NCI-H526 (cell line): ENCODE data around the gene LASP1.
"Not testable (repeated sequence)": the region's sequence is repeated elsewhere in the genome, so short reads cannot be mapped to it uniquely, and the experiment has no call there.

Source experiments
- DNase-seq, 2 experiments: peaks; one replicate each; lab custom pipeline; 2025; lab: John Stamatoyannopoulos, UW

Gene LASP1

DNA sequence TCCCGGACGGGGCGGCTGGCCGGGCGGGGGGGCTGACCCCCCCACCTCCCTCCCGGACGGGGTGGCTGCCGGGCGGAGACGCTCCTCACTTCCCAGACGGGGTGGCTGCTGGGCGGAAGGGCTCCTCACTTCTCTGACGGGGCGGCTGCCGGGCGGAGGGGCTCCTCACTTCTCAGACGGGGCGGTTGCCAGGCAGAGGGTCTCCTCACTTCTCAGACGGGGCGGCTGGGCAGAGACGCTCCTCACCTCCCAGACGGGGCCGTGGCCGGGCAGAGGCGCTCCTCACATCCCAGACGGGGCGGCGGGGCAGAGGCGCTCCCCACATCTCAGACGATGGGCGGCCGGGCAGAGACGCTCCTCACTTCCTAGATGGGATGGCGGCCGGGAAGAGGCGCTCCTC lies 60.9 kb downstream of the LASP1 start:
- not testable (repeated sequence) for DNase-seq

DNA sequence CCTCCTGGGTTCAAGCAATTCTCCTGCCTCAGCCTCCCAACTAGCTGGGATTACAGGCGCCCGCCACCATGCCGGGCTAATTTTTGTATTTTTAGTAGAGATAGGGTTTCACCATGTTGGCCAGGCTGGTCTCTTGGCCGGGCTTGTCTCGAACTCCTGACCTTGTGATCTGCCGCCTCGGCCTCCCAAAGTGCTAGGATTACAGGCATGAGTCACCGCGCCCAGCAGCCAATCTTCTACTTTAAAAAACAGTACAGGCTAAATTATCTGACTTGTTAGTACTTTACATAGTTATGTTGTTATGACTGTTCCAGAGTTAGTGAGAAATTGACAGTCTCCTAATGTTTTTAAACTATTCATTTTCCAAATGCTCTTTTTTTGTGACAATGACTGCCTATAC lies 64.1 kb downstream of the LASP1 start:
- DNase-seq, result not testable (repeated sequence)

DNA sequence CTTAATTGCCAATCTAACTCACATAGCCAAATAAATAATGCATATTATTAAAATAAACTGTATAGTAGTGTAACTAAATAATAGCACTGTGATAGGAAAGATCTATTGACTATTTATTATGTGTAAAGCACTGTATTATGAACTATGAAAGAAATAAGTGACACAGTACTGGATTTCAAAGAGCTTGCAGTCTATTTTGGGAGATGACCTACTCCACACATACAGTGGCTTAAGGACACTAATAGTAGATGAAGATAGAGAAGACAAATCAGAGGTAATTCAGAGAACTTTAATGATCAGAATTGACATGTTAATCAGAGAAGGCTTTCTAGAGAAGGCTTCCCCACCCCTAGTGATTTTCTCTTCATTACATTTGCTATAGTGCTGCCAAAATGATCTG lies 70.1 kb downstream of the LASP1 start:
- DNase-seq, result no peak

DNA sequence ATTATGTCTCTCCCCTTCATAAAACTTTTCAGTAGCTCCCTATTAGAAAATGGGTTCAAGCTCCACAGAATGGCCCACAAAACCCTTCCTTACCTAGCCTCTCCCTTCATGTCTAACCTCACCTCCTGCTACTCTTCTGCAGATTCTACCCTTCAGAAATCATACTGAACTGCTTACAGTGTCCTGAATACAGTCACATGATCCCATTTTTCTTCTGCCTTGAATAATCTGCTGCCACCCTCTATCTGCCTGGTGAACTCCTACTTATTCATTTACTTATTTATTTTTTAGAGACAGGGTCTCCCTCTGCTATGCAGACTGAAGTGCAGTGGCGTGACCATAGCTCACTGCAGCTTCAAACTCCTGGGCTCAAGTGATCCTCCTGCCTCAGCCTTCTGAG lies 70.5 kb downstream of the LASP1 start:
- DNase-seq, result no peak

DNA sequence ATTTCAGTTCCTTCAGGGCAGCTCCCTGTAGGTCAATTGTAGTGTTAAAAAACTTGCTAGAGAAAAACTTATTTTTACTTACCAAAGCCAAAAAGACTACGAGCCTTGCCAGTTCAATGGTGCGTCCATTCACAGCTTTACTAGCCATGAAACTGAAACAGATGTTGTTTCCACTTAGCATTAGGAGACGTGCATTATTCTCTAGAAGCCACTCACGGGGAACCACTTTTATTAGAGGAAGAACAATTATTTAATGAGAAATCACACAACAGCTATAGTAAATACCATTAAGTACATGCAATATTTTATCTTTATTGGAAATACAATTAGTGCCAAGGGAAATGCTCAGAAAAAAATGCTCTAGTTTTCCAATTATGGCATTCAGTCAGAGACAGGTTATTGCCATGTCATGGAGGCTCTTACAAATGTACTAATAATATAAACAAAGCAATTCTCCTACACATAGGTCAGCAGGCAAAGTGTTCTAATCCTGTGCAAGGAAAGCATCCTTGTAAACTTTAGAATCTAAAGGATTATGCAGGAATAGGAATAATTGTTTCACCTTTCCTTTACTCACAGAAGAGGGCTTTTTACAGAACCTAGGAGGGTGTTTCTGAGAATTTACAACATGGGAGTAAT lies 73.0 kb downstream of the LASP1 start:
- DNase-seq, result no peak

DNA sequence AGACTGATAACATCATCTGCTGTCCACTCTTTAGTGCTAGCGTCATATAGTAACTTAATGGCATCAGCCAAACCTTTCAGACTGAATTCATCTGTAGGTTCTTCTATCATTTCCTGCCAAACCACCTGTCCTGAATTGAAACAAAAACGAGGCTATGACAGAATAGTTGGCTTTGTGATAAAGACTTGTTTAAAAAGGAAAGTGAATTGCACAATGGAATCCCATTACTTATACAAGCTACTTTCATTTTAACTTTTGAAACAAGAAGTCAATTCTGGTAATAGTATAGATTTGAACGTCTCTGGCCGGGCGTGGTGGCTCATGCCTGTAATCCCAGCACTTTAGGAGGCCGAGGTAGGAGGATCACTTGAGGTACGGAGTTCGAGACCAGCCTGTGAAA lies 73.7 kb downstream of the LASP1 start:
- DNase-seq, result no peak

DNA sequence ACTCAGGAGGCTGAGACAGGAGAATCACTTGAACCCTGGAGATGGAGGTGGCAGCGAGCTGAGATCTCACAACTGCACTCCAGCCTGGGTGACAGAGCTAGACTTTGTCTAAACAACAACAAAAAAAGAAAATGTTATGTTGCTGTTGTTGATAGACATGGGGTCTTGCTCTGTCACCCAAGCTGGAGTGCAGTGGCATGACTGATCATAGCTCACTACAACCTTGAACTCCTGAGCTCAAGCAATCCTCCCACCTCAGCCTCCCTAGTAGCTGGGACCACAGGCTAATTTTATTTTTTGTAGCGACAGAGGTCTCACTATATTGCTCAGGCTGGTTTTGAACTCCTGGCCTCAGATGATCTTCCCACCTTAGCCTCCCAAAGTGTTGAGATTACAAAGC lies 77.3 kb downstream of the LASP1 start:
- no peak for DNase-seq

DNA sequence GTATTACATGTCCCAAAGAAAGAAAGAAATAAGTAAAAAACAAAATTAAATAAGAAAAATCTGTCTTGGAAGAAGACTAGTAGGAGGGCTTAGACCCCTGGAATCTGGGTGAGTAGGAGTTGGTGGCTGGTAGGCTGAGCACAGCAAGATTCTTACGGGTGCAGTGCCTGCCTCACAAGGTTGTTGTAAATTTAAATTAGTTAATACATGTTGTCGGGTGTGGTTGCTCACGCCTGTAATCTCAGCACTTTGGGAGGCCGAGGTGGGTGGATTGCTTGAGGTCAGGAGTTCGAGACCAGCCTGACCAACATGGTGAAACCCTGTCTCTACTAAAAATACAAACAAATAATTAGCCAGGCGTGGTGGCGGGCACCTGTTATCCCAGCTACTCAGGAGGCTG lies 83.9 kb downstream of the LASP1 start:
- not testable (repeated sequence) for DNase-seq

DNA sequence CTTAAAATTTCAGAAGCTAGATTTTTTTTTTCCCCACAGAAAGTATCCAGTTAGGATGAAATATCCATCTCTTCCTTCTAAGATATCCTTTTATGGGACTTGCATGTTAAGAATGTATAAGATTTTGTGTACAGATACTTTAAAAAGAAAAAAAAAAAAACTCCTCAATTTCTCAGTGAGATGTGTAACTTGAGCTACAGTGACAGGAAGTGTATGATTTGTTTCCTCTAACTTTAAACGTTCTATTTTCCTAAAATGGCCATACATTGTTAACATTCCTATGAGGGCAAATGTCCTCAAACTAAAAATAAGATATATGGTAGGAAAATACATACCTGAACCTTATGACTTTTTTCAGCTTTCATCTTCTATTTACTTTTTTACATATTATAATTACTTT lies 88.5 kb downstream of the LASP1 start:
- DNase-seq, result no peak

DNA sequence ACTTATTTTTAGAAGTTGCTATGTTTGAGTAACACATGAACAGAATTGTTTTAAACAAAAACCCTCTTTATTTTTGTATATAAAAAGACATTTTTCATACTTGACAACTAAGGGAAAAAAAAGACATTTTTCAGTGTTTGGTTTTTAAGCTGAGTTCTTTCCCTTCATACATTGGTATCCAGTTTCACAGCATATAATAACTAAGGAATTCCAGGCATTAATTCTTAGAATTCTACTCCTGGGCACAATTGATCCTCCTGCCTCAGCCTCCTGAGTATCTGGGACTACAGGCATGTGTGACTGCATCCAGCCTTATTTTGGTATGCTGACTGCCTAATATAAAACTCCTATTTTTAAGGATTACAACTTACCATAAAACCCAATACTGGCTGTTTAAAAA lies 88.9 kb downstream of the LASP1 start:
- no peak for DNase-seq

DNA sequence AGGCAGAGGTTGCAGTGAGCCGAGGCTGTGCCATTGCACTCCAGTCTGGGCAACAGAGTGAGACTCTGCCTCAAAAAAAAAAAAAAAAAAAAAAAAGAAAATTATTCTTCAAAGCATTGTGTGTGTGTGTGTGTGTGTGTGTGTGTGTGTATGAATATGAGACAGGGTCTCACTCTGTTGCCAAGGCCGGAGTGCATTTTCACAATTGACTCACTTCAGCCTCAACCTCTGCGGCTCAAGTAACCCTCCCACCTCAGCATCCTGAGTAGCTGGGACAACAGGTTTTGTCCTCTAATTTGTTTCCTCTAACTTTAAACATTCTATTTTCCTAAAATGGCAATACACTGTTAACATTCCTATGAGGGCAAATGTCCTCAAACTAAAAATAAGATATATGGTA lies 89.7 kb downstream of the LASP1 start:
- no peak for DNase-seq

DNA sequence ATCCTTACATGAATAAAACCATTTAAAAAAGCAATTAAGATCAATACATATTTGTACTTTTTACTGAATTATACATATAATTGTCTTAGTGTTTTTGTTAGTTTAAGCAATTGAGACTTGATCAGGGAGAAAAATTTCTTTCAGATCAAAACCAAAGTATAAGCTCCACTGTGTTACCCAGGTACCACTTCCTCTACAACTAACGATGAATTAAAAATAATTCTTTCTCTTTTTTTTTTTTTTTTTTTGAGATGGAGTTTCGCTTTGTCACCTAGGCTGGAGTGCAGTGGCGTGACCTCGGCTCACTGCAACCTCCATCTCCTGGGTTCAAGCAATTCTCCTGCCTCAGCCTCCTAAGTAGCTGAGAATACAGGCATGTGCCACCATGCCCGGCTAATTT lies 90.5 kb downstream of the LASP1 start:
- DNase-seq, result no peak

DNA sequence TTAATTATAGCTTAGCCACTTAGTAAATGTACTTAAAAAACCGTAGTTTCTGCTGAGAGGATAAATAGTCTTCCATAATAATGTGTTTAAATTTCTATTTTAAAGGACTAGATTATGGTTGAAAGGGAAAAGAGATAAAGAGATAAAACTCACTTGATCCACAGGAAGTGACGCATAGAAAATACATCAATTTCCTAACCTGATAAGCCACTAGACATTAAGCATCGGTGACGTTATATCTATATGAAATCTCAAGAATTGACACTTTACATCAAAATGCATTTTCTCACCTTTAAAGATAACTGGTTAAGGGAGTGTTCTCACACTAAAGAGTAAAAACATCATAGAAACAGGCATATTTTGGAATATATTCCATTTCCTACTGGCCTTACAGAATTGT lies 91.6 kb downstream of the LASP1 start:
- DNase-seq, result no peak

DNA sequence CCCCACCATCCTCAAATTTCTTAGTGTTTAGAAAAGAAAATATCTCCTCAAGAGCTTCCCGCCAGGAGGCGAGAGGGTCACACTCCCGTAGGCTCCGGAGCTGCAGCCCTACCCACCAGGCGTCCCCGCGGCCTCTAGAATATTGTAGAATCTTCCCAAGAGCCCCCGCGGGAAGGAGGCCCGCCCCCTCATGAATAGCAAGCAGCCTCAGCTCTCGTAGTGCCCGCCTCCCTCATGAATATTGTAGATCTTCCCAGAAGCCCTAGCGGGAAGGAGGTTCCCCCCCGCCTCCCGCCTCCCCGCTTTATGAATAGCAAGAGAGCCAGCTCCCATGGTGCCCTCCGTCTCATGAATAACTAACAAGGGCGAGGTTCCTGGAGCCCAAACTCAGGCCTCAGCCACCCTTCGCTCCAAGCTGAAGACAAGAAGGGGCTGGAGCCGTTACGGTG lies 97.5 kb downstream of the LASP1 start, which contains the start of gene FBXO47:
FBXO47 (minus strand) TSS at position 114 of the 449 bp plus-strand sequence. CDS start 4,378 bp downstream, outside the sequence.
- peak; percentile 32 to 36 for DNase-seq

DNA sequence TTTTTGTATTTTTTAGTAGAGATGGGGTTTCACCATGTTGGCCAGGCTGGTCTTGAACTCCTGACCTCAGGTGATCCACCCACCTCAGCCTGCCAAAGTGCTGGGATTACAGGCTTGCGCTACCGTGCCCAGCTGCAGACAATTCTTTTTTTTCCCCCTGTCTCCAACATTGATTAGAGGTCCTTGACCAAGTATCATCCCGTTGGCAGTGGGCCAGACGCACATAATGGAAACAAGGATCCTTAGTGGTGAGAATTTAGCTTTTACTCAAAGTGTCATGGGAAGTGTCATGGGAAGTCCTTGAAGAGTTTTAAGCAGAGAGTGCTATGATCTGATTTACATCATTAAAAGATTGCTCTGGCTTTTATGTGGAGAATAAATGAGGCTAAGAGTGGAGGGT lies 99.4 kb downstream of the LASP1 start:
- no peak for DNase-seq

DNA sequence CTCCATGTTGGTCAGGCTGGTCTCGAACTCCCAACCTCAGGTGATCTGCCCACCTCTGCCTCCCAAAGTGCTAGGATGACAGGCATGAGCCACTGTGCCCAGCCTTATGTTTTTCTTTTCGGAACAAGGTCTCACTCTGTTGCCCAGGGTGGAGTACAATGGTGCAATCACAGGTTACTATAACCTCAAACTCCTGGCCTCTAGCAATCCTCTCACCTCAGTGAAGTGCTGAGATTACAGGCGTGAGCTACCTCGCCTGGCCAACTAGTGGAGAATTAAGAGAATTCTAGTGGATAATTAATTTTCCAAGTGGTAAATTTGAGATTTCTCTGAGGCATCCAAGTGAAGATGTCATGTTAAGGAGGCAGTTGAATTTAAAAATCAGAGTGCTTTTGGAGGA lies 100.3 kb downstream of the LASP1 start:
- no peak for DNase-seq

DNA sequence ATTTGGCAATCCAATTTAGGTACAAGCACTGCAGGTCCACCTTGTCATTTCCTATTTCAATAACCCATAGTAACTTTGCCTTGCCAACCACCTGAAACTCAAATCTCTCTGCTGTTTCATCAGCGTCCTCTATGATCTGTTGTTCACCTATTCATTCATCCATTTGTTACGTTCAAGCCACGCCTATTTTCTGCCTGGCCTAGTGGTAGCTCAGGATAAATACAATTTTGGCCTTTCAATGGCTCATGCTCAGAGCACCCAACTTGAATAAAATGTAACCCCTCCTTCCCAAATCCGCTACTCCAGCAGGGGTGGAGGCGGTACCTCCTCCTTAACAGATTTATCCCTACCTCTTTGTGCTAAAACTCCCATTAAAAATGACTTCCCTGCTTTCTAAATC lies 100.9 kb downstream of the LASP1 start:
- DNase-seq, result peak in 1 of 2 experiments; percentile 16
